ENCODE measurements around the gene ADH1A. TPM values are rescaled to one million over a fixed set of nuclear protein-coding genes. Genes with fewer than 3 reads are reported as not detected.

The ADH1A gene
- total and polyA plus RNA-seq, 5 donors from 2014 or later, result not detected

DNA sequence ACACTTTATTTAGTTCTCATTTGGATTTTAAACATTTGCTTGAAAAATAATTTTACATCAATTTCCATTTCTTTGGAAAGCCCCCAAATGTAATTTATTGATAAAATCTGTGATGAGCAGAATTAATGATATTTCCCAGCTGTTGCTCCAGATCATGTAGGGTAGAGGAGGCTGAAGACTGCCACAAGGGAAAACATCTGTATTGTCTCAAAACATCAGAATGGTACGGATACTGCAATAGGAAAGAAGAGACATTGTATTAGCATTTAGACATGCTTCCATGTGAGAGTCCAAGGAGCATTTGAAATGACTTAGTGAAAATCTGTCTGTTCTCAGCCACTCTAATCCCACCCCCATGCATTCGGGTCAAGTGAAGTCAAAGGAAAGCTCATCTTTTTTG lies 14.4 kb downstream of the ADH1A start:
- Histone ChIP-seq H3K9me3 (ENCODE audit: control insufficient read depth in 2 of 2, low read length in 2 of 2) (no peaks in the 10 kb centered on the region), H3K4me3 (ENCODE audit: low read depth, low read length) (no peak overlapping the region), H3K4me1 (ENCODE audit: control insufficient read depth, insufficient read depth, low read length, poor library complexity, severe bottlenecking) (no peaks in the 10 kb centered on the region), H3K27me3 (ENCODE audit: control insufficient read depth, insufficient read depth, low read length) (peaks cover 2% of the 10 kb centered on the region), H3K27ac (ENCODE audit: insufficient read depth, low read length, poor library complexity, severe bottlenecking) (no peak overlapping the region), H3K36me3 (ENCODE audit: control insufficient read depth, insufficient read depth, low read length) (no peaks in the 10 kb centered on the region)
- DNase-seq (no peak), ATAC-seq (ENCODE audit: low read depth in 2 of 2) (no peak)
- peaks cover 5% of the 10 kb centered on the region for H3K27me3 Mint-ChIP-seq
- no peaks in the 10 kb centered on the region for H3K36me3 Mint-ChIP-seq
- H3K4me1 Mint-ChIP-seq, result no peaks in the 10 kb centered on the region
- H3K9me3 Mint-ChIP-seq, result peaks cover 0 to 2% (median 0%) of the 10 kb centered on the region in 7 donors
- H3K27ac Mint-ChIP-seq, result no peak overlapping the region
- H3K4me3 Mint-ChIP-seq, result no peak overlapping the region

DNA sequence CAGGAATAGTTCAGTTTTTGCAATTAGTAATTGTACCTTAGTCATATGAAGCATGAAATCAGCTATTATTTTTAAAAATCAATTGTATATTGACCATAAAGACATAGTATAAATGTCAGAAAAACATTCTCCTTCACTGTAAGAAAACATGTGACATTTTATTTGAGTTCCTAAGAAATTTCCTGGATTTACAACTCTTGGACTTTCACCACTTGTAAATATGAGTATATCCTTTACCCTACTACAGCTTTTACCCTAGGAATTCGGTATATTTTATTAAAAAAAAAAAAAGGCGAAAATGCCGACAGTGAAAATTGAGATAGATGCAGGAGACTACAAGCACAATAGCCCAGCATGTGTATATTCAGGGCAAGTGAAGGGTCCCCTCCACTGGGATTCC lies 14.9 kb downstream of the ADH1A start:
- H3K9me3 Mint-ChIP-seq, result peaks cover 0 to 2% (median 0%) of the 10 kb centered on the region in 7 donors
- no peaks in the 10 kb centered on the region for H3K36me3 Mint-ChIP-seq
- Histone ChIP-seq H3K4me1 (ENCODE audit: control insufficient read depth, insufficient read depth, low read length, poor library complexity, severe bottlenecking) (no peaks in the 10 kb centered on the region), H3K9me3 (ENCODE audit: control insufficient read depth in 2 of 2, low read length in 2 of 2) (no peaks in the 10 kb centered on the region), H3K4me3 (ENCODE audit: low read depth, low read length) (no peak overlapping the region), H3K27ac (ENCODE audit: insufficient read depth, low read length, poor library complexity, severe bottlenecking) (no peak overlapping the region), H3K36me3 (ENCODE audit: control insufficient read depth, insufficient read depth, low read length) (no peaks in the 10 kb centered on the region), H3K27me3 (ENCODE audit: control insufficient read depth, insufficient read depth, low read length) (no peaks in the 10 kb centered on the region)
- no peak overlapping the region for H3K4me3 Mint-ChIP-seq
- no peak for ATAC-seq (ENCODE audit: low read depth in 2 of 2)
- no peak overlapping the region for H3K27ac Mint-ChIP-seq
- H3K27me3 Mint-ChIP-seq, result peaks cover 5% of the 10 kb centered on the region
- DNase-seq, result no peak
- H3K4me1 Mint-ChIP-seq, result no peaks in the 10 kb centered on the region

DNA sequence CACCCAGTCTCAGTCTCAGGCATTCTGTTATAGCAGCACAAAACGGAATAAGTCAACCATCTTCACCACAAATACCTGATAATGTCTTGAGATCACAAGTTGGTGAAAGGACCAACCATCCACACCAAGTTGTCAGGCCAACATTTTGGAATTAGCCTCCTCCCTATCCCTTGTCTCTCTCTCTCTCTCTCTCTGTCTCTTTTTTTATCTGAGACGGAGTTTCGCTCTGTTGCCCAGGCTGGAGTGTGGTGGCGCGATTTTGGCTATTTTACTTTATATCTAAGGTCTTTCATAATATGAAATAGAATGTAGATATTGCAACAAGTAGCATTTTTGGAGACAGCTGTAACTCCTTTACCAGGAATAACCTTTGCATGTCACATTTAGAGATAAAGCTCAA lies 15.7 kb downstream of the ADH1A start:
- Histone ChIP-seq H3K27ac (ENCODE audit: insufficient read depth, low read length, poor library complexity, severe bottlenecking) (no peak overlapping the region), H3K36me3 (ENCODE audit: control insufficient read depth, insufficient read depth, low read length) (no peaks in the 10 kb centered on the region), H3K4me3 (ENCODE audit: low read depth, low read length) (no peak overlapping the region), H3K9me3 (ENCODE audit: control insufficient read depth in 2 of 2, low read length in 2 of 2) (no peaks in the 10 kb centered on the region), H3K27me3 (ENCODE audit: control insufficient read depth, insufficient read depth, low read length) (no peaks in the 10 kb centered on the region), H3K4me1 (ENCODE audit: control insufficient read depth, insufficient read depth, low read length, poor library complexity, severe bottlenecking) (no peaks in the 10 kb centered on the region)
- ATAC-seq (ENCODE audit: low read depth in 2 of 2), result no peak
- Mint-ChIP-seq H3K9me3 (peaks cover 0 to 2% (median 0%) of the 10 kb centered on the region in 7 donors), H3K27me3 (peaks cover 5% of the 10 kb centered on the region), H3K27ac (no peak overlapping the region), H3K36me3 (no peaks in the 10 kb centered on the region), H3K4me1 (no peaks in the 10 kb centered on the region), H3K4me3 (no peak overlapping the region)
- no peak for DNase-seq

DNA sequence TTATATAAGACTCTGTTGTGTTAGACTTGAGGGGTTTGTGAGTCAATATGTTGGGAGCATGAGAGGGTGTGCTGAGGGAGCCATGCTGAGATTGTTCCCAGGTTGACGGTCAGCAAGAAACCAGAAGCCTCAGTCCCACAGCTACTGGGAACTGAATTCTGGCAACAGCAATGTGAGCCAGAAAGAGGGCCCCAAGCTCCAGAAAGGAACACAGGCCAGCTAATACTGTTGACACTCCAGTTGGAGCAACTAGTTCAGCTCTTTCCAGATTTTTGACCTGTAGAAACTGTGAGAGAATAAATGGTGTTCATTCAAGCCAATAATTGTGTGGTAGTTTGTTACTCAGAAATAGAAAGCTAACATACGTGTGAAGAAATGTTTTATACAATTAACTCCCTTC lies 17.1 kb downstream of the ADH1A start:
- H3K36me3 Mint-ChIP-seq, result no peaks in the 10 kb centered on the region
- ATAC-seq (ENCODE audit: low read depth in 2 of 2), result no peak

DNA sequence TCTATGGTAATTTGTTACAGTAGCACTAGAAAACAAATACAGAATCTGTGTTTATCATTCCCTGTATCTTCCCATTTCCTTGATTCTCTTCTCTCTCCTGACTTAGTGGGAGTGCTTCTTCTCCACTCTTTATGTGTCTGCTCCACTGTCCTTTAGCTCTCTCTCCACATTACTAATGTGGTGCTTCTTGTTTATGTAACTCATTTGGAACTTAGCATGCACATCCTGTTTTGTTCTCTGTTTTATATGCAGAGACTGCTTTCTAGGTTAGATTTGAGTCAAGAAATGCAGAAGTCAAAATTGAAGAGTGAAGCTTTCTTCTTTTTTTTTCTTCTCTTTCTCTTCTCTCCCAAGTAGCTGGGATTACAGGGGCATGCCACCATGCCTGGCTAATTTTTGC lies 25.9 kb downstream of the ADH1A start:
- no peaks in the 10 kb centered on the region for H3K36me3 ChIP-seq (ENCODE audit: control insufficient read depth, insufficient read depth, low read length)
- no peak overlapping the region for H3K27ac Mint-ChIP-seq
- no peaks in the 10 kb centered on the region for H3K27me3 ChIP-seq (ENCODE audit: control insufficient read depth, insufficient read depth, low read length)
- DNase-seq (peak in 1 of 3 donors; percentile 2), ATAC-seq (ENCODE audit: low read depth in 2 of 2) (no peak)
- no peaks in the 10 kb centered on the region for H3K4me1 ChIP-seq (ENCODE audit: control insufficient read depth, insufficient read depth, low read length, poor library complexity, severe bottlenecking)
- H3K9me3 ChIP-seq (ENCODE audit: control insufficient read depth in 2 of 2, low read length in 2 of 2), result no peaks in the 10 kb centered on the region
- H3K4me3 Mint-ChIP-seq, result no peak overlapping the region
- H3K27ac ChIP-seq (ENCODE audit: insufficient read depth, low read length, poor library complexity, severe bottlenecking), result no peak overlapping the region
- no peaks in the 10 kb centered on the region for H3K27me3 Mint-ChIP-seq
- no peak overlapping the region for H3K4me3 ChIP-seq (ENCODE audit: low read depth, low read length)
- no peaks in the 10 kb centered on the region for H3K4me1 Mint-ChIP-seq
- peaks cover 0 to 19% (median 6%) of the 10 kb centered on the region in 7 donors for H3K9me3 Mint-ChIP-seq
- H3K36me3 Mint-ChIP-seq, result no peaks in the 10 kb centered on the region

More for the DNA sequence above, 17.1 kb downstream of the ADH1A start:
- no peak overlapping the region for H3K4me3 ChIP-seq (ENCODE audit: low read depth, low read length)
- Mint-ChIP-seq H3K27me3 (peaks cover 5% of the 10 kb centered on the region), H3K4me3 (no peak overlapping the region), H3K4me1 (no peaks in the 10 kb centered on the region), H3K9me3 (peaks cover 0 to 2% (median 0%) of the 10 kb centered on the region in 7 donors), H3K27ac (no peak overlapping the region)
- no peaks in the 10 kb centered on the region for H3K4me1 ChIP-seq (ENCODE audit: control insufficient read depth, insufficient read depth, low read length, poor library complexity, severe bottlenecking)
- DNase-seq, result no peak
- no peak overlapping the region for H3K27ac ChIP-seq (ENCODE audit: insufficient read depth, low read length, poor library complexity, severe bottlenecking)
- no peaks in the 10 kb centered on the region for H3K9me3 ChIP-seq (ENCODE audit: control insufficient read depth in 2 of 2, low read length in 2 of 2)
- H3K36me3 ChIP-seq (ENCODE audit: control insufficient read depth, insufficient read depth, low read length), result no peaks in the 10 kb centered on the region
- no peaks in the 10 kb centered on the region for H3K27me3 ChIP-seq (ENCODE audit: control insufficient read depth, insufficient read depth, low read length)

DNA sequence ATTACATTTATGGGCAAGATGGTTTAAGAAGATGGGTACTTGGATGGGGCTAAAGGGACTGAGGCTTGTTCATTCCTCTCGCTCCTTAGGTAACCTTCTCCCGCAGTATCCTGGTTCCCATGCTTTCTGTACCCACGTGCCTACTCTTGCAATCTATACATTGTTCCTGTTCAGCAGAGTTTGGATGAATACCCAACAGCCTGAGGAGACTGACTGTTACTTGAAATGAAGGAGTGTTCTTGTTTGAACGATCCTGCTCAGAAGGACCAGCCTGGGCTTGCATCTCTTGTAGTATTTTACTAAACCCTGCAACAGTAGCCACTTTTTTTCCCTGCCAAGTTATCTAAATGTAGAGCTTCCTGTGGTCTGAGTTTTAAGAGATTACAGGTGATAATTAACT lies 38.0 kb downstream of the ADH1A start:
- no peak for DNase-seq
- no peaks in the 10 kb centered on the region for H3K27me3 ChIP-seq (ENCODE audit: control insufficient read depth, insufficient read depth, low read length)
- ATAC-seq (ENCODE audit: low read depth in 2 of 2), result no peak
- H3K36me3 ChIP-seq (ENCODE audit: control insufficient read depth, insufficient read depth, low read length), result no peaks in the 10 kb centered on the region
- Mint-ChIP-seq H3K9me3 (peaks cover 0 to 4% (median 0%) of the 10 kb centered on the region in 7 donors), H3K36me3 (no peaks in the 10 kb centered on the region), H3K4me3 (no peak overlapping the region), H3K27ac (peak overlapping the region in 1 of 3 donors; percentile 69), H3K4me1 (no peaks in the 10 kb centered on the region), H3K27me3 (peaks cover 5% of the 10 kb centered on the region)
- no peaks in the 10 kb centered on the region for H3K9me3 ChIP-seq (ENCODE audit: control insufficient read depth in 2 of 2, low read length in 2 of 2)
- no peak overlapping the region for H3K4me3 ChIP-seq (ENCODE audit: low read depth, low read length)
- no peak overlapping the region for H3K27ac ChIP-seq (ENCODE audit: insufficient read depth, low read length, poor library complexity, severe bottlenecking)
- no peaks in the 10 kb centered on the region for H3K4me1 ChIP-seq (ENCODE audit: control insufficient read depth, insufficient read depth, low read length, poor library complexity, severe bottlenecking)

DNA sequence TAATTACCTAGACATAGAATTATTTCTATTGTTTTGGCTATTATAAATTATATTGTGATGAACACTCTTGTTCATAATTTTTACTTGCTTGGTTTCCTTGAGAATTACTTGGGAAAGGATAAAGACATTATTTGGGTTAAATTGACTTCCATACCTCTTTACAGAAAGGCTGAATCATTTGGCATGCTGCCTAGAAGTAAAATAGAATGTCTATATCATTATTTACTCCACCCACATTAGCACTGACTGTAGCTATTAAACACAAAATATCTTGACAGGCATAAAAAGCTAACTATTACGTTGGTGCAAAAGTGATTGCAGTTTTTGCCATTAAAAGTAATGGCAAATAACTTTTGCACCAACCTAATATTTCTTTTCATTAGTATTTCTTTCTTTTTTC lies 42.1 kb downstream of the ADH1A start:
- Mint-ChIP-seq H3K27me3 (no peaks in the 10 kb centered on the region), H3K9me3 (peaks cover 2 to 23% (median 9%) of the 10 kb centered on the region in 7 donors), H3K36me3 (no peaks in the 10 kb centered on the region), H3K4me1 (no peaks in the 10 kb centered on the region), H3K27ac (no peak overlapping the region), H3K4me3 (no peak overlapping the region)
- Histone ChIP-seq H3K4me3 (ENCODE audit: low read depth, low read length) (no peak overlapping the region), H3K27me3 (ENCODE audit: control insufficient read depth, insufficient read depth, low read length) (no peaks in the 10 kb centered on the region), H3K4me1 (ENCODE audit: control insufficient read depth, insufficient read depth, low read length, poor library complexity, severe bottlenecking) (no peaks in the 10 kb centered on the region), H3K9me3 (ENCODE audit: control insufficient read depth in 2 of 2, low read length in 2 of 2) (no peaks in the 10 kb centered on the region), H3K27ac (ENCODE audit: insufficient read depth, low read length, poor library complexity, severe bottlenecking) (no peak overlapping the region), H3K36me3 (ENCODE audit: control insufficient read depth, insufficient read depth, low read length) (no peaks in the 10 kb centered on the region)
- DNase-seq (no peak), ATAC-seq (ENCODE audit: low read depth in 2 of 2) (no peak)

DNA sequence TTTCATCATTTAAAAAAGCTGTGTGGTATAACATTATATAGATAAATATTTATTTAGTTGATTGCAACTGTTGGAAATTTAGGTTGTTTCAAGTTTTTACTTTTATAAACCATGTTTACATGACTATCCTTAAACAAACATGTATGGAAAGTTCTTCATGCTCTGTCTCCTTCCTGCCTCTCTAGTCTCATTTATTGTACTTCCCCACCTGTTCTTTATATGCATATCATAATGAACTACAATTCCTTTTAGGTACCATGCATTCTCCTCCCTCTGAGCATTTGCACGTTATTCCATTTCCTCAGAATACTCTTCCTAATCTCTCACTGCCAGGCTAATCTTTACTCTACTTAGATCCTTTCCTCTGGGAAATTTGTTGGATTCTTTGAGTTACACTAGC lies 54.8 kb downstream of the ADH1A start:
- Histone ChIP-seq H3K9me3 (ENCODE audit: control insufficient read depth in 2 of 2, low read length in 2 of 2) (no peaks in the 10 kb centered on the region), H3K4me1 (ENCODE audit: control insufficient read depth, insufficient read depth, low read length, poor library complexity, severe bottlenecking) (no peaks in the 10 kb centered on the region), H3K4me3 (ENCODE audit: low read depth, low read length) (no peak overlapping the region), H3K27me3 (ENCODE audit: control insufficient read depth, insufficient read depth, low read length) (no peaks in the 10 kb centered on the region), H3K36me3 (ENCODE audit: control insufficient read depth, insufficient read depth, low read length) (no peaks in the 10 kb centered on the region), H3K27ac (ENCODE audit: insufficient read depth, low read length, poor library complexity, severe bottlenecking) (no peak overlapping the region)
- no peak overlapping the region for H3K4me3 Mint-ChIP-seq
- H3K36me3 Mint-ChIP-seq, result no peaks in the 10 kb centered on the region
- no peaks in the 10 kb centered on the region for H3K4me1 Mint-ChIP-seq
- no peak for ATAC-seq (ENCODE audit: low read depth in 2 of 2)
- no peak overlapping the region for H3K27ac Mint-ChIP-seq
- no peak for DNase-seq
- H3K27me3 Mint-ChIP-seq, result no peaks in the 10 kb centered on the region
- peaks cover 0 to 8% (median 6%) of the 10 kb centered on the region in 7 donors for H3K9me3 Mint-ChIP-seq

All from CD4-positive, CD25-positive, alpha-beta regulatory T cell (primary cell).